GM23338 (cell line): Measurements from ENCODE around the gene ABHD17B. TPM values are rescaled to one million over a fixed set of nuclear protein-coding genes. Genes with fewer than 3 reads are reported as not detected.

Experiments used
- ATAC-seq: fragments of 200-7000 bp; cut with Tn5 transposase; 3 replicates; pipeline ENCODE4 v1.9.1; 2020
- DNase-seq: peaks from one replicate; pipeline ENCODE4 v3.0.0-alpha.2; 2015; ENCODE audit warnings: low spot score
- H2AFZ ChIP-seq: fragments of 200-600 bp; sonication (generic); 2 replicates; pipeline ENCODE4 v1.8.0; 2016; ENCODE audit warnings: antibody characterized with exemption, mild to moderate bottlenecking, moderate library complexity
- H3F3A ChIP-seq: fragments of 200-600 bp; sonication (generic); replicated peaks from 2 replicates; pipeline ENCODE4 v1.8.0; 2017; ENCODE audit warnings: antibody characterized with exemption, mixed run types, low read depth
- H3K27ac ChIP-seq: fragments of 200-600 bp; sonication (generic); 2 replicates; pipeline ENCODE4 v1.6.1; 2016; ENCODE audit warnings: low read depth
- H3K27me3 ChIP-seq: fragments of 200-600 bp; sonication (generic); 2 replicates; pipeline ENCODE4 v1.8.0; 2016; ENCODE audit warnings: mild to moderate bottlenecking, mixed run types, moderate library complexity; ENCODE audit not compliant: insufficient read depth
- H3K36me3 ChIP-seq: fragments of 200-600 bp; sonication (generic); 2 replicates; pipeline ENCODE4 v1.8.0; 2016; ENCODE audit warnings: mild to moderate bottlenecking; ENCODE audit not compliant: insufficient read depth
- H3K4me1 ChIP-seq: fragments of 200-600 bp; sonication (generic); 2 replicates; pipeline ENCODE4 v1.8.0; 2016; ENCODE audit warnings: mild to moderate bottlenecking, moderate library complexity; ENCODE audit not compliant: insufficient read depth
- H3K4me2 ChIP-seq: fragments of 200-600 bp; sonication (generic); 2 replicates; pipeline ENCODE4 v1.7.1; 2017; ENCODE audit warnings: mixed run types
- H3K4me3 ChIP-seq: fragments of 200-600 bp; sonication (generic); 2 replicates; pipeline ENCODE4 v1.6.1; 2016; ENCODE audit warnings: mixed run types
- H3K79me2 ChIP-seq: fragments of 200-600 bp; sonication (generic); replicated peaks from 2 replicates; pipeline ENCODE4 v1.8.0; 2017; ENCODE audit warnings: mild to moderate bottlenecking; ENCODE audit not compliant: insufficient read depth
- H3K9me2 ChIP-seq: fragments of 200-600 bp; sonication (generic); 2 replicates; pipeline ENCODE4 v1.8.0; 2017; ENCODE audit not compliant: insufficient read depth
- H4K20me1 ChIP-seq: fragments of 200-600 bp; sonication (generic); replicated peaks from 2 replicates; pipeline ENCODE4 v1.8.0; 2017; ENCODE audit warnings: mild to moderate bottlenecking; ENCODE audit not compliant: insufficient read depth
- H3K27ac Mint-ChIP-seq: 2 replicates; pipeline ENCODE4 v1.8.0; 2020; ENCODE audit warnings: inconsistent platforms, mild to moderate bottlenecking, moderate library complexity, mixed read lengths
- H3K27me3 Mint-ChIP-seq: 3 replicates; pipeline ENCODE4 v1.8.0; 2022; ENCODE audit warnings: low read depth, mild to moderate bottlenecking, moderate library complexity, mixed read lengths, inconsistent platforms; ENCODE audit not compliant: insufficient read depth, poor library complexity
- H3K36me3 Mint-ChIP-seq: 3 replicates; pipeline ENCODE4 v1.8.0; 2021; ENCODE audit warnings: low read depth, mild to moderate bottlenecking, inconsistent platforms, moderate library complexity, mixed read lengths
- H3K4me1 Mint-ChIP-seq: 3 replicates; pipeline ENCODE4 v1.8.0; 2020; ENCODE audit warnings: mild to moderate bottlenecking, inconsistent platforms, mixed read lengths
- H3K4me3 Mint-ChIP-seq: 3 replicates; pipeline ENCODE4 v1.8.0; 2021; ENCODE audit warnings: moderate library complexity, mild to moderate bottlenecking, inconsistent platforms, mixed read lengths
- H3K9me3 Mint-ChIP-seq: 3 replicates; pipeline ENCODE4 v1.8.0; 2020; ENCODE audit warnings: moderate library complexity, mild to moderate bottlenecking, inconsistent platforms, mixed read lengths
- CREB1 ChIP-seq: fragments of 250-450 bp; sonication (Bioruptor Pico); IDR thresholded peaks from 2 replicates; pipeline ENCODE4 v1.5.0; 2020; ENCODE audit warnings: low read depth, mild to moderate bottlenecking, moderate library complexity
- ETS1 ChIP-seq: IDR thresholded peaks from 2 replicates; pipeline ENCODE4 v1.6.1; 2016; ENCODE audit warnings: antibody characterized with exemption
- EZH2 ChIP-seq: fragments of 200-600 bp; sonication (generic); IDR thresholded peaks from one replicate; pipeline ENCODE4 v1.8.0; 2017; ENCODE audit warnings: antibody characterized with exemption, mild to moderate bottlenecking, low read depth; ENCODE audit not compliant: unreplicated experiment
- EZH2phosphoT487 ChIP-seq: fragments of 200-600 bp; sonication (generic); IDR thresholded peaks from one replicate; pipeline ENCODE4 v1.8.1; 2018; ENCODE audit warnings: antibody characterized with exemption; ENCODE audit not compliant: unreplicated experiment
- JUNB ChIP-seq: IDR thresholded peaks from one replicate; pipeline ENCODE4 v1.6.1; 2016; ENCODE audit warnings: antibody characterized with exemption; ENCODE audit not compliant: unreplicated experiment
- NANOG ChIP-seq: IDR thresholded peaks from 2 replicates; pipeline ENCODE4 v1.6.1; 2016; ENCODE audit warnings: antibody characterized with exemption, borderline replicate concordance
- POLR2AphosphoS5 ChIP-seq: IDR thresholded peaks from 2 replicates; pipeline ENCODE4 v1.6.1; 2016; ENCODE audit warnings: antibody characterized with exemption, low read depth
- STAT1 ChIP-seq: IDR thresholded peaks from one replicate; pipeline ENCODE4 v1.6.1; 2016; ENCODE audit warnings: antibody characterized with exemption; ENCODE audit not compliant: unreplicated experiment
- ZNF114 ChIP-seq: fragments of 250-450 bp; sonication (Bioruptor Pico); IDR thresholded peaks from 2 replicates; pipeline ENCODE4 v1.5.0; 2020; ENCODE audit warnings: mild to moderate bottlenecking, moderate library complexity
- ZNF331 ChIP-seq: fragments of 250-450 bp; sonication (Bioruptor Pico); IDR thresholded peaks from 2 replicates; pipeline ENCODE4 v1.5.0; 2020; ENCODE audit warnings: low read depth, mild to moderate bottlenecking, moderate library complexity
- ZNF462 ChIP-seq: fragments of 250-450 bp; sonication (Bioruptor Pico); IDR thresholded peaks from 2 replicates; pipeline ENCODE4 v1.5.0; 2020; ENCODE audit warnings: mild to moderate bottlenecking, moderate library complexity
- polyA plus RNA-seq: library from polyadenylated mRNA; unstranded; fragments of >200 nt; fragmentation: Nextera tagmentation; extraction: Ambion mirVana; gene quantifications from 2 replicates; pipeline ENCODE4 v1.2.1, GENCODE V29; 2016
- total RNA-seq: library from RNA; depleted of rRNA; stranded (reverse); fragments of >200 nt; shearing (Covaris generic); gene quantifications from 2 replicates; pipeline ENCODE4 v1.2.3, GENCODE V29; 2014
- TF ChIP-seq, protein P1 (sequence below), 2 experiments: fragments of 200-600 bp in 1 of 2; sonication (generic) in 1 of 2; conservative IDR thresholded peaks; 2 replicates each; pipeline versions ENCODE4 v1.5.1 to v1.6.1; 2016 to 2017; ENCODE audit warnings: antibody characterized with exemption in 2 of 2, low read depth in 2 of 2, mild to moderate bottlenecking in 2 of 2, moderate library complexity in 1 of 2

ABHD17B gene
- total and polyA plus RNA-seq, 2 experiments from 2014 or later = 32.2 to 112 TPM

- Mint-ChIP-seq H3K27me3 (peaks cover 2% of the 10 kb centered on the region), H3K36me3 (no peaks in the 10 kb centered on the region; the same call in 2 of the 3 replicates), H3K9me3 (peaks cover 27% of the 10 kb centered on the region; the same call in 2 of the 3 replicates), H3K27ac (no peak overlapping the region), H3K4me1 (no peaks in the 10 kb centered on the region), H3K4me3 (no peak overlapping the region)
- no peak overlapping the region for H3K4me2 ChIP-seq
- H4K20me1 ChIP-seq = no peaks in the 10 kb centered on the region
- H3F3A ChIP-seq = no peaks in the 10 kb centered on the region
- no peak overlapping the region for H3K27ac ChIP-seq
- H3K79me2 ChIP-seq = no peaks in the 10 kb centered on the region
- TF ChIP-seq ZNF114 (CRISPR knock-in tag) (no peak), JUNB (no peak), CREB1 (CRISPR knock-in tag) (no peak), POLR2AphosphoS5 (no peak), ETS1 (no peak), EZH2phosphoT487 (no peak), NANOG (no peak)
- TF ChIP-seq, protein P1, sequence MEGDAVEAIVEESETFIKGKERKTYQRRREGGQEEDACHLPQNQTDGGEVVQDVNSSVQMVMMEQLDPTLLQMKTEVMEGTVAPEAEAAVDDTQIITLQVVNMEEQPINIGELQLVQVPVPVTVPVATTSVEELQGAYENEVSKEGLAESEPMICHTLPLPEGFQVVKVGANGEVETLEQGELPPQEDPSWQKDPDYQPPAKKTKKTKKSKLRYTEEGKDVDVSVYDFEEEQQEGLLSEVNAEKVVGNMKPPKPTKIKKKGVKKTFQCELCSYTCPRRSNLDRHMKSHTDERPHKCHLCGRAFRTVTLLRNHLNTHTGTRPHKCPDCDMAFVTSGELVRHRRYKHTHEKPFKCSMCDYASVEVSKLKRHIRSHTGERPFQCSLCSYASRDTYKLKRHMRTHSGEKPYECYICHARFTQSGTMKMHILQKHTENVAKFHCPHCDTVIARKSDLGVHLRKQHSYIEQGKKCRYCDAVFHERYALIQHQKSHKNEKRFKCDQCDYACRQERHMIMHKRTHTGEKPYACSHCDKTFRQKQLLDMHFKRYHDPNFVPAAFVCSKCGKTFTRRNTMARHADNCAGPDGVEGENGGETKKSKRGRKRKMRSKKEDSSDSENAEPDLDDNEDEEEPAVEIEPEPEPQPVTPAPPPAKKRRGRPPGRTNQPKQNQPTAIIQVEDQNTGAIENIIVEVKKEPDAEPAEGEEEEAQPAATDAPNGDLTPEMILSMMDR (conservative IDR thresholded peaks at IDR 0.05; ENCODE audit: low read depth in 2 of 2) = no peak
- no peaks in the 10 kb centered on the region; the same call in 1 of the 2 replicates for H3K36me3 ChIP-seq
- DNase-seq = no peak
- H3K9me2 ChIP-seq = no peaks in the 10 kb centered on the region
- H3K27me3 ChIP-seq = no peaks in the 10 kb centered on the region
- no peak overlapping the region for H3K4me3 ChIP-seq
- ATAC-seq = no peak
- no peaks in the 10 kb centered on the region for H3K4me1 ChIP-seq
- H2AFZ ChIP-seq = no peak overlapping the region
These were observed 75.4 kb downstream of the ABHD17B start for GRCh38 chr9:71835596-71835995.

DNA sequence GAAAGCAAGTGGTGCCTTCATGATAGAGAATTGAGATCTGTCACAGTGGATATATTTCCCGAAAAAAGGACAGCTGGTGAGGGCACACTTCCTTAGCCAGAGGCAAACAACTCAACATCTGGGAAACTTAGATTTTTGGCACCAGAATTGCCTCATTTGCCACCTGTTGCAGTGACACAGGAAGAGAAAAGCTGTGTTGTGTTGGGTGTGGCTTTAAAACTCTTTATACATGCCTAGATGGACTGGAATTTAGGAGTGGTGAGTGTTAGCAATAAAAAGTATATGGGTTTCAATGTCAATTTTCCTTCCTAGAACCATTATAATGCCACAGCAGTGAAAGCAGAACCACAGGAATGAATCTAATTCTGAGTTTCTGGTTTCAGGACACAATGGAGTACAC, 80.1 kb downstream of the ABHD17B start:
- Histone ChIP-seq H3K27me3 (no peaks in the 10 kb centered on the region), H3K79me2 (no peaks in the 10 kb centered on the region), H4K20me1 (no peaks in the 10 kb centered on the region), H3K36me3 (no peaks in the 10 kb centered on the region; the same call in 1 of the 2 replicates), H3K27ac (no peak overlapping the region), H3K9me2 (no peaks in the 10 kb centered on the region), H3K4me1 (no peaks in the 10 kb centered on the region), H2AFZ (no peak overlapping the region), H3F3A (no peaks in the 10 kb centered on the region), H3K4me2 (no peak overlapping the region), H3K4me3 (no peak overlapping the region)
- no peak for ATAC-seq
- H3K9me3 Mint-ChIP-seq = peaks cover 21% of the 10 kb centered on the region; the same call in 2 of the 3 replicates
- H3K36me3 Mint-ChIP-seq = no peaks in the 10 kb centered on the region; the same call in 2 of the 3 replicates
- peaks cover 1% of the 10 kb centered on the region for H3K27me3 Mint-ChIP-seq
- no peak overlapping the region for H3K4me3 Mint-ChIP-seq
- DNase-seq = no peak
- H3K27ac Mint-ChIP-seq = no peak overlapping the region
- H3K4me1 Mint-ChIP-seq = no peaks in the 10 kb centered on the region
- no peak for TF ChIP-seq EZH2
- no peak for TF ChIP-seq ZNF331 (CRISPR knock-in tag)
- no peak for TF ChIP-seq ZNF462 (CRISPR knock-in tag)
- no peak for TF ChIP-seq STAT1
- TF ChIP-seq ETS1 = no peak
- TF ChIP-seq POLR2AphosphoS5 = no peak
